Astrocyte (in vitro differentiated cells and primary cell): ENCODE results near the gene ZNF385B.

ENCODE experiments used
- EZH2 ChIP-seq: IDR thresholded peaks from 2 replicates; pipeline ENCODE4 v1.6.1; 2012; ENCODE audit warnings: mild to moderate bottlenecking, low read length, inconsistent platforms; ENCODE audit not compliant: insufficient read depth
- TF ChIP-seq, protein P1 (sequence below): IDR thresholded peaks from 2 replicates; pipeline ENCODE4 v1.5.1; 2011; ENCODE audit warnings: low read depth, mild to moderate bottlenecking, inconsistent platforms, low read length, moderate library complexity; ENCODE audit not compliant: insufficient read depth

DNA sequence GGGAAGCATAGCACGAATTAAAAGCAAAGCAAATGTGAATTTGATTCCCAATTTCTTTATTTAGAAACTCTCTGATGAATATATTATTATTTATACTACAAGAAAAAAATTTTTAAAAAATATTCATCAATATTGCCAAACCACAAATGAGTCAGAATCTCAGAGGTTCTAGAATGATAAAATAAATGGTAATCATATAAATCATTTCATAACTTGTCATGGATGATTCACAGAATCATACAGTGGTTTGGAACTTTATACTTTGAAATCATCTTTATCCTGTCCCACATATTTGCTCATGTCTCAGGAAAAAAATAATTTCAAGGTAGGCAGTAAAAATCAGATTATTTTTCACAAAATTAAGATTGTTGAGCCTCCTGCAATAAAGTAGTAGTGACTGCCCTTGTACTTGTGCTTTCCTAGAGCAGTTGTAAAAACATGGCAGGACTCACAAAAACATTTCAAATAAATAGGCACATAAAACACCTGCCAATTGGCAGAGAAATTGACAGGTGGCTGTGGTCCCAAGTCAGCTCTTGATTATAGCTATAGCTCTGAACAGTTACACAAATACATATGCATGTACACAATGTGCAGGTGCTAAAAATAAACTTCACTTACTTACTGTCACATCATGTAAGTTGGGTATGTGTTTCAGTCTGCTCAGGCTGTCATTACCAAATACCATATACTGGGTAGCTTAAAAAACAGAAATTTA lies 322.8 kb downstream of the ZNF385B start:
- TF ChIP-seq, protein P1, sequence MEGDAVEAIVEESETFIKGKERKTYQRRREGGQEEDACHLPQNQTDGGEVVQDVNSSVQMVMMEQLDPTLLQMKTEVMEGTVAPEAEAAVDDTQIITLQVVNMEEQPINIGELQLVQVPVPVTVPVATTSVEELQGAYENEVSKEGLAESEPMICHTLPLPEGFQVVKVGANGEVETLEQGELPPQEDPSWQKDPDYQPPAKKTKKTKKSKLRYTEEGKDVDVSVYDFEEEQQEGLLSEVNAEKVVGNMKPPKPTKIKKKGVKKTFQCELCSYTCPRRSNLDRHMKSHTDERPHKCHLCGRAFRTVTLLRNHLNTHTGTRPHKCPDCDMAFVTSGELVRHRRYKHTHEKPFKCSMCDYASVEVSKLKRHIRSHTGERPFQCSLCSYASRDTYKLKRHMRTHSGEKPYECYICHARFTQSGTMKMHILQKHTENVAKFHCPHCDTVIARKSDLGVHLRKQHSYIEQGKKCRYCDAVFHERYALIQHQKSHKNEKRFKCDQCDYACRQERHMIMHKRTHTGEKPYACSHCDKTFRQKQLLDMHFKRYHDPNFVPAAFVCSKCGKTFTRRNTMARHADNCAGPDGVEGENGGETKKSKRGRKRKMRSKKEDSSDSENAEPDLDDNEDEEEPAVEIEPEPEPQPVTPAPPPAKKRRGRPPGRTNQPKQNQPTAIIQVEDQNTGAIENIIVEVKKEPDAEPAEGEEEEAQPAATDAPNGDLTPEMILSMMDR: no peak
- TF ChIP-seq EZH2: no peak
